GM21576 (cell line): ENCODE data around the gene C2orf68.
"Not testable (repeated sequence)": the region's sequence is repeated elsewhere in the genome, so short reads cannot be mapped to it uniquely, and the experiment has no call there.

ENCODE experiments used
- ATAC-seq: cut with Tn5 transposase; IDR thresholded peaks from one replicate; pipeline ENCODE4 v1.9.1; 2021; ENCODE audit warnings: mild to moderate bottlenecking, moderate library complexity; ENCODE audit not compliant: unreplicated experiment

The C2orf68 gene

GRCh38 chr2:85599468-85600234, 12.2 kb downstream of the C2orf68 start:
- ATAC-seq, result no peak

- no peak for ATAC-seq
Observed at GRCh38 chr2:85598594-85599340, 13.1 kb downstream of the C2orf68 start.

- ATAC-seq, result no peak
Observed at GRCh38 chr2:85597241-85597640, 14.6 kb downstream of the C2orf68 start.

GRCh38 chr2:85596486-85597143, 15.3 kb downstream of the C2orf68 start:
- no peak for ATAC-seq

GRCh38 chr2:85596026-85596333, 15.9 kb downstream of the C2orf68 start:
- ATAC-seq, result no peak

GRCh38 chr2:85595301-85596025, 16.4 kb downstream of the C2orf68 start, which contains the start of gene RNF181:
TSS of gene RNF181 (plus strand) at chr2:85595745. CDS start at chr2:85595764, 19 bp downstream.
- peak; percentile 98 for ATAC-seq

- ATAC-seq, result no peak
Observed at GRCh38 chr2:85594715-85595300, 17.1 kb downstream of the C2orf68 start.

GRCh38 chr2:85593023-85593422, 18.8 kb downstream of the C2orf68 start:
- ATAC-seq, result no peak

- ATAC-seq, result not testable (repeated sequence)
Observed at GRCh38 chr2:85592299-85592698, 19.6 kb downstream of the C2orf68 start.

- no peak for ATAC-seq
Observed at GRCh38 chr2:85591563-85591962, 20.3 kb downstream of the C2orf68 start.

- ATAC-seq, result no peak
Observed at GRCh38 chr2:85590950-85591349, 20.9 kb downstream of the C2orf68 start.

- ATAC-seq, result no peak
Observed at GRCh38 chr2:85589982-85590791, 21.7 kb downstream of the C2orf68 start.

GRCh38 chr2:85589181-85589580, 22.7 kb downstream of the C2orf68 start:
- no peak for ATAC-seq

GRCh38 chr2:85588645-85589044, 23.2 kb downstream of the C2orf68 start:
- no peak for ATAC-seq

- ATAC-seq, result no peak
Observed at GRCh38 chr2:85588236-85588635, 23.6 kb downstream of the C2orf68 start.

GRCh38 chr2:85585781-85586105, 26.1 kb downstream of the C2orf68 start:
- ATAC-seq, result no peak

GRCh38 chr2:85584857-85585780, 26.7 kb downstream of the C2orf68 start:
- ATAC-seq, result peak; percentile 51

GRCh38 chr2:85584354-85584856, 27.5 kb downstream of the C2orf68 start, which contains the start of gene VAMP5:
TSS of gene VAMP5 (plus strand) at chr2:85584431. CDS start at chr2:85584491, 60 bp downstream.
- peak; percentile 48 for ATAC-seq
